PC-9 (cell line): ENCODE data around the gene TTC27.

ENCODE experiments used
- CTCF ChIP-seq: fragments of 200-600 bp; sonication (generic); conservative IDR thresholded peaks from 2 replicates; pipeline ENCODE4 v1.6.1; 2017; ENCODE audit warnings: mixed run types, antibody characterized with exemption, mild to moderate bottlenecking, moderate library complexity
- EZH2 ChIP-seq: fragments of 200-600 bp; sonication (generic); IDR thresholded peaks from 2 replicates; pipeline ENCODE4 v1.8.0; 2017; ENCODE audit warnings: antibody characterized with exemption, low read depth

- no peak for TF ChIP-seq CTCF
- no peak for TF ChIP-seq EZH2
Measured at GRCh38 chr2:32755666-32756065, 127.8 kb downstream of the TTC27 start.
